NCI-H146 treated with DMSO at 0.1 percent for 48 hours (cell line): ENCODE measurements around the gene RAD50.

Experiments
- DNase-seq: peaks from one replicate; lab custom pipeline; 2025; ENCODE audit not compliant: unreplicated experiment; lab: John Stamatoyannopoulos, UW

Gene RAD50

DNA sequence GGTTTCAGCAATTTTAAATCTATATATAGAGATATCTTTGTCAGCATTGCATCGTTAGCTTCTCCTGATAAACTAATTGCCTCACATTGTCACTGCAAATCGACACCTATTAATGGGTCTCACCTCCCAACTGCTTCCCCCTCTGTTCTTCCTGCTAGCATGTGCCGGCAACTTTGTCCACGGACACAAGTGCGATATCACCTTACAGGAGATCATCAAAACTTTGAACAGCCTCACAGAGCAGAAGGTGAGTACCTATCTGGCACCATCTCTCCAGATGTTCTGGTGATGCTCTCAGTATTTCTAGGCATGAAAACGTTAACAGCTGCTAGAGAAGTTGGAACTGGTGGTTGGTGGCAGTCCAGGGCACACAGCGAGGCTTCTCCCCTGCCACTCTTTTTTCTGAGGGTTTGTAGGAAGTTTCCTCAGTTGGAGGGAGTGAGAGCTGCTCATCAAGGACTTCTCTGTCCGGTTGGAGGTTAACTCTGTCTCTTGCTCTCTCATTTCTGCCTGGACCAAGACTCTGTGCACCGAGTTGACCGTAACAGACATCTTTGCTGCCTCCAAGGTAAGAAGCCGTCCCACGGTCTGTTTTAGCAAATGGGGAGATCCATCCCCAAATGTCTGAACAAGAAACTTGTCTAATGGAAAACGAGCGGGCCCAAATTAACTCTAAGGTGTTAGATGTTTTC, 117.3 kb downstream of the RAD50 start, which contains the start of gene IL4:
Gene IL4 (plus strand): TSS at position 51 of the 692 bp plus-strand sequence. CDS start 62 bp downstream, at position 113.
- DNase-seq = no peak

DNA sequence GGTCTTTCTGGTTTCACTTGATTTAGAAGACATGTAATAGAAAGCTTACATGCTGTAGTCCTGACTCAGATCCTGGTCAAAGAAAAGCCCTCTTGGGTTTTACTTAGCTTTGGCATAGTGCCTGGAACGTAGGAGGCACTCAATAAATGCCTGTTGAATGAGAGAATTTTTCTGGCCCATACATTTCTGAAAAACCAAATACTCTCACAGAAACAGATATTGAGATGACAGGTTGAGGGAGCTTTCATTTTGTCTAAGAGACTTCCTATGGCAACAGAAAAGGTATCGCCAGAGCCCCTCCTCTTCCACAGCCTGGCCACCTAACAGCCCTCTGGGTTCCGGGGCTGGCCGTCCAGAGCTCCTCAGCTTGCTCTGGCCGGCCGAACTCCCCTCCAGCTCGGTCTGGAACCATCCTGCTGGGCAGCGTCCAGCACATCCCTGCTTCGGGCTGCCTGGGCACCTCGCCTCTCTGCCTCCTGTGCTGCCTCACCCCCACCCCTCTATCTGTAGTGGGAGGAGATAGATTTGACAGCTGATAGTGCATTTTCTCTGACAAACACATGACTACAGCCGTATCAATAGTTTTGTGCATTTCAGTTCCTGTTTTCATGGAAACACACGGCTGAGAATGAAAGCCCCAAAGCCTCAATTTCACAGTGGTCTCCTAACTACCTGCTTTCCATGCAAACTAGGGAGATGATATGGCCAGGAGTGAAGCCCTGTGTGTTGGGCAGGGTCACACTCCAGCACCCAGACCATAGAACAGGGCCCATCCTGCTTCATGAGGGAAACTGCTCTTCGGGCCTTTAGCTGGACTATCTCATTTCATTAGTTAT, 118.1 kb downstream of the RAD50 start:
- DNase-seq = no peak

DNA sequence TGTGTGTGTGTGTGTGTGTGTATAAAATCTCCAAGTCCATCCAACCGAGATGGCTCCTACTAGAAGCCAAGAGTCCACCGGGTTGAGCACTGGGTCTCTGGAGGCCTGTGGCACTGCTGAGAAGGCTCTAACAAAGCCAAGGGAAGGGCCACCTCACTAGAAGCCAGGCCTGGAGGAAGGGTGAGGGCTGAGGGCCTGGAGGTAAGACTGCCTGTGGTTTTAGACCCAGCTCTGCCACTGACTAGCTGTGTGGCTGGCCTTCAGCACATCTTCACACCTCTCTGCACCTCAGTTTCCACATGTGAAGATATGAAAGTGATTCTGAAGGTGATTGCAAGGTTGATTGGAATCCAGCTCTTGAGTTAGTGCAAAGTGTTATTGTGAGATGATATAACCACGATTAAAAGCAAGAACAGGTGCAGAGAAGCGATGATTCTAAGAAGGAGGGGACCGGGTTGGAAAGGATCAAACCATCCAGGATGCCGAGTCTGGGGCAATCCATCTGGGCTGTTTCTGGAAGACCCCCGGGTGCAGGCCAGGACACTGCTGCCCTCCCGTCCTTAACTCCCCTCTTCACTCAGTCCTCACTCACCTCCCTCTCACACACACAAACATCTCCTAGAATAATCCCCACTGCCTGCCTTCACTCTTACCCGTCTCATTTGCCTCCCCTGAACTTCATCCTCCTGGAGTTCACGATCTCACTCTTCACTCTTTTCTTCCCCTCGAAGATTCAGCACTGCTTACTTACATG, 119.3 kb downstream of the RAD50 start:
- DNase-seq = no peak

DNA sequence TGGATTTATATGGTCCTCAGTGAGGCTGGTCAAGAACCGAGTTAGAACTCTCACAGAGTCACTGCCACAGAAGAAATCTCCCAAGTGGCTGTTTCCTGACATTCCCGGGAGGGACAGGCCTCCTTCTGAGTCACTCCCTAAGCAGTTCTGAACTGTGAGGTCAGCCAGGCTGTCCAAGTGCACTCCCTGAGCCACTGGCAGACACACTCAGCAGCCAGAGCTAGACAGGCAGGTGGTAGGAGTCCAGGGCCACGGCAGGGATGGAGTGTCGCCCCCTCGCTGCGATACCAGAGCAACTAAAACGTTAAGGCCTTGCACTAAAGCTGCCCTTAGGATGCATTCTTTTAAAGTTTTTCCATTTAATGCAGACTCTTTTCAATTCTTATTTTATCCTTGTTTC, 120.4 kb downstream of the RAD50 start:
- DNase-seq = no peak

DNA sequence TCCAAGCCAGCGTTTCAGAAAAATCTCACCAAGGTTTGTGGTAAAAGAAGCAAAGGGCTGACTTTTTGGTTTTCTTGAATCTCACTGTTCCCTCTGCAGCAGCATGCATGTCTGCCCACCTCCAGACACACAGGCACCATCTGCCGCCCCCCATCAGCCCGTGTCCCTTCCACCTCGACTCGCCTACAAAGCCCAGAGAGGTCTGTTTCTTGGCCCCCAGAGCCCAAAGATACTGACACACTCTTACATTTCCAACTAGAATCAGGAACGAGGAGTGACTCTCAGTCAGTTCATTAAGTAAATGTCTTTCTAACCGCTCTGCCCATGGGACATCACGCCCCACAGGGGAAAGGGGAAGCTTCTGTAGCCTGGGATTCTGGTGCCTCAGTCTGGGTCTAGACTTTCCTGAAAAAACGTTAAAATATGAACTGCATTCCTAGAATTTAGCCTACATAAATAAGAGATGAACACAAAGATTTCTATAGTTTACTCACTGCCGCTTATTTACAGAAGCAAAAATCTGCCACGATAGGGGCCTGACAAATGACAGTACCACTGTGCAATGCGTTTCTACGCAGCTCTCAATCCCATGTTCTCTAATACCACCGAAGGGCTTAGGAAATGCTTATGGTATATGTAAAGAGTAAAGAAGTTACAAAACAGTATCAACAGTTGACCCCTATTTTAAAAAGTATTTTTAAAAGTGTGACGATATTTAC, 121.1 kb downstream of the RAD50 start:
- no peak for DNase-seq

DNA sequence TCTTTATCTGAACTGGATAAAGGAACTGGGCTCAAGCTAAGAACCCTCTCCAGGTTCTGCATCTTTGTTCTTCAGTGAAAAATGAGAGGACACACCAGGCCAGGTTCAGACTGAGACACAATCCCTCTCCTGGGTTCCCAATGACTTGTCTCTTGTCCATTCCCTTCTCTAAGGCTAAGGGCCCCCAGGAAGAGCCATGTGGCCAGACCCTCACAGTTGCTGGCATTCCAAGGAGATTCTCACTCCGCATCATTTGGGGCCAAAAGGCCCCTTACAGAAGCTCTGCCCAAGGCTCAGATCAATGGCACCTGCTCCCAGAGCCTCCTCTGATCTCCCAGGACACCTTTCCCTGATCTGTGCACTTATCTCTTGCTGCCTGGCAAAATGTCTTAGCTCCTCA, 122.0 kb downstream of the RAD50 start:
- DNase-seq = no peak

DNA sequence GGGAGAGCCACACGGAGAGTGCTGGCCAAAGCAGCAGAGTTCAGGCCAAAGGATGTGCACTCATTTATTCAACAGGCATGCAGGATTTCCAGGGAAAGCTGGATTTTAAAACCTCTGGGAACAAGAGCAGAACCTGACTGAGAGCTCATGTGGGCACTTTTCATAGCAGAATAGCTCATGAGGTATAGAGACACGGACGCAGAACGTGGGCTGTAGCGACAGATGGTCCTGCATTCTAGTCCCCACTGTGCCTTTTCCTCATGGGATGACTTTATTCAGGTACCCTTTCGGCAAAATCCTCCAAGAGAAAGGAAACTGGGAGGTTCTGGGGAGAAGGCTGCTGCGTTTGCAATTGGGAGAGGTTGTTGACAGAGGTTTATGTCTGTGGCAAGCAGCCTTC, 122.4 kb downstream of the RAD50 start:
- no peak for DNase-seq

DNA sequence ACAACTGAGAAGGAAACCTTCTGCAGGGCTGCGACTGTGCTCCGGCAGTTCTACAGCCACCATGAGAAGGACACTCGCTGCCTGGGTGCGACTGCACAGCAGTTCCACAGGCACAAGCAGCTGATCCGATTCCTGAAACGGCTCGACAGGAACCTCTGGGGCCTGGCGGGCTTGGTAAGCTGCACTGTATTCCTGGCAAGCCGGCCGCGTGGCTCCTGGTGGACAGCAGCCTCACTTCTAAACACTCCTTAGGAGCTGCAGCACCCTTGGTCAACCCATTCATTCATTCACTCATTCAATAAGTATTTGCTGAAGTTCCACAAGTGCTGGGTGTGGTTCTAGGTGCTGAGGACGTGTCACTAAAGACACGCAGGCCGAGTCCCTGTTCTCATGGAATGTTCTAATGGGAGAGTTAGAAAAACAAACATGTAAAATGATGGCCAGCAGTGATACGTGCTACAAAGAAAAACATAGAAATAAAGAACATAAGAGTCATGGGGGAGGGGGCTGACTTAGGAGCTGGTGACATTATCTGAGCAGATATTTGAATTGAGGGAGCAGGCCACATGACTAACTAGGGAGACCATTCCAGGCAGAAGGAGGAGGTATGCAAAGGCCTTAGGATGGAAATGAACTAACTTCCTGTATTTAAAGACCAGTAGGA, 123.1 kb downstream of the RAD50 start:
- DNase-seq = no peak

DNA sequence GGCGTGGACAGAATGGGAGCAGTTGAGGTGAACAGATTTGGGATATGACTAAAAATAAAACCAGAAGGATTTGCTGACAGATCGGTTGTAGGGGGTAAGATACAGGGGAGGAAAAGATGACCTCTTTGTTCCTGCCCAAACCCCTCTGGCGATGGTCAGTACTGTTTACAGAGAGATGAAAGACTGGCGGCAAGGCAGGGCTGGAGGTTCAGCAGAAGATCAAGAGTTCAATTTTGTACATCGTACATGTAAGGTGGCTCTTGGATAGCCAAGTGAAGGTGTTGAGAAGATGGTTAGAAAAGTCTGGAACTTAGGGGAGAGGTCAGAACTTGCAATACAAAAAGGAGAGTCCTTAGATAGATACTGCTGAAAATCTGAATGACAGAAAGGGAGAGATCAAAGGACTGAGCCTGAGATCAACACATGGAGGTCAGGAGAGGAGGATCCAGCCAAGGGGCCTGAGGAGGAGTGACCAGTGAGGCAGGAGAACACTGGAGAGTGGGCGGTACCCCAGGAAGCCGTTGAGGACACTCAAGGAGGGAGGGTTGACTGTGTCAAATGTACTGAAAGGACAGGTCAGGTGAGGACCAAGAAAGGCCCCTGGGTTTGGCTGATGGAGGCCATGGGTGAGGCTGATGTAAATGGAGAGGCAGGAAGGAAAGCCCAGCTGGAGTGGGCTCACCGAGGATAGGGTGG, 124.2 kb downstream of the RAD50 start:
- no peak for DNase-seq

DNA sequence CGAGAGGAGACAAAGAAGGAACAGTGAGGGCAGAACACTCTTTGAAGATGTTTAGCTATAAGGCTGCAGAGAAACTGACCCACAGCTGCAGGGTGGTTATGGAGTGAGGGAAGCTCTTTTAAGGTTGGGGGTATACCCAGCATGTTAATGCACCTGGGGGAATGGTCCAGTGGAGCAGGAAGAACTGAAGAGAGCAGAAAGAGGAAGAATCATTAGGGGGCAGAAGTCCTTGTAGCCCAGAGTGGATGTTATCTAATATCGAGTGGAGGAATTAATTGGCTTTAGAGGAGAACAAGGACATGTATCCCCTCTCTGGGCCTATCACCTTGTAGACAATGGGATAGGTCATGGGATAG, 124.7 kb downstream of the RAD50 start:
- DNase-seq = no peak

DNA sequence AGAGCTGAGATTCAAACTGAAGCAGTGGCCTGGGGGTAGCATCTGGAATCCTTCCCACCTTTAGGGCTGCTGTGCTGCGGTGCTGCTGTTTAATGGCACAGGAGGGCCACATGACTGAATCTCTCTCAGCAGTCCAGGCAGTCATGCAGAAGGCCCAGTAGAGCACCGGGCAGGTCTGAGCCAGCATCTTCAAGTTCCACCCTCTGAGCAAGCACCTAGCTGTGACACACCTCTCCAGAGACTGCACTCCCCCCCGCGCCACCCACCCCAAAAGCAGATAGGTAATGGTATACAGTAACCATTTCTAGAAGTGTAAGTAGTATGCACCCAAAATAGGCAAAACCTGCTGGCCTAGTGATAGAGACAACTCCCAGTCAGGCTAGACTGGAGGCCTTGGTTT, 125.2 kb downstream of the RAD50 start:
- no peak for DNase-seq

DNA sequence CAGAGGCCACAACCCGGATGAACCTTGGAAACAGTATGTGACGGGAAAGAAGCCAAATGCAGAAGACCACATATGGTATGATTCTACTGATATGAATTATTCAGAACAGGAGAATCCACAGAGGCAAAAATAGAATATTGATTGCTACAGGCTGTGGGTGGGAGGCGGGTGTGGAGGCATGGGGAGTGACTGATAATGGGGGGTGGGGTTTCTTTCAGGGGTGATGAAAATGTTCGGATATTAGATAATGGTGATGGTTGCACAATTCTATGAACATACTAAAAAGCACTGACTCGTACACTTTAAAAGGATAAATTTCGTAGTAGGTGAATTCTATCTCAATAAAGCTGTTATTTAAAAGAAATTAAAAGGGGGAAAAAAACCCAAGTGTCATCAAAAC, 127.7 kb downstream of the RAD50 start:
- DNase-seq = no peak

DNA sequence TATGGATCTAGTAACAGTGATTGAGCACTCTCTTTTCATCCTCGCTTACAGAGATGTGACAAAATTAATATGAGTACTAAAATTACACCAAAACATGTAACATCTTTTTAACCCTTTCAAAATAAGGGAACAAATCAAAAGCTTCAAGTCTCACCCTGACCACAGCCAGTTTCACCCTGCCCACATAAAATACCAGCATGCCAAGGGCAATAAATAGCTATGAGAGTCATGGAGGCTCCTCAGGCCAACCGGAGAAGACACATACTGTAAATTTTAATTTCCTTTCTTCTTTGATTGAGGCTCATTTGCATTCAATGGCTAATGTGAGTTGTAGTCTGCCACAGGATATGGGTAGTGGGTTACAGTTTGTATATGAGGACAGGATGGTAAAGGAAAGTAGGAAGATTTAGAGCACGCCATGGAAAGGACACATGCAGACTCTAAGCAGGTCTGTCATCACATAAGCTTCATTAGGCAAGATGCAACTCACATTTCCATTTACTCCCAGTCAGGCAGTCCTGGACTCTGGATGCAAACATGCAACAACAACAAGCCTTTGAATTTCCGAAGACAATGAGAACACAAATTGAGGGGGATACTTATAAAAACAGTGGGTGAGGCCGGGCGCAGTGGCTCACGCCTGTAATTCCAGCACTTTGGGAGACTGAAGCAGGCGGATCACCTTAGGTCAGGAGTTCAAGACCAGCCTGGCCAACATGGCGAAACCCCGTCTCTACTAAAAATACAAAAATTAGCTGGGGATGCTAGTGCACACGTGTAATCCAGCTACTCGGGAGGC, 128.3 kb downstream of the RAD50 start:
- DNase-seq = no peak

DNA sequence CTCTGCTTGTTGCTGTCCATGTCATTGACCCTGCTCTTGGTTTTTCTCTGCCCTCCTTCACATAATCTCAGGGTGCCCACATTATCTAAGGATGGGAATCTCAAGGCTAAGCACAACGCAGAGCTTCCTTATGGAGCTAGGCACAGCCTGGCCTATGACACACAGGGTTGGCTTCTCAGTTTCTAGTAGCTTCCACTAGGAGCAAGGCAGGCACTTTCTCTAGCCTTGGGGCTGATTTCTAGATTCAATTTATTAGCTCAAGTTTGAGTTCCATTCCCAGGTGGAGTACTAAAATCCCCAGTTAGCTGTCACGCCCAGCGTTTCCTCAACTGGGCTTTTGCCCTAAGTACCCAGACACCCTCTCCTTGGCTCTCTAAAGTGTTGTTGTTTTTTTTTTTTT, 129.4 kb downstream of the RAD50 start:
- no peak for DNase-seq

DNA sequence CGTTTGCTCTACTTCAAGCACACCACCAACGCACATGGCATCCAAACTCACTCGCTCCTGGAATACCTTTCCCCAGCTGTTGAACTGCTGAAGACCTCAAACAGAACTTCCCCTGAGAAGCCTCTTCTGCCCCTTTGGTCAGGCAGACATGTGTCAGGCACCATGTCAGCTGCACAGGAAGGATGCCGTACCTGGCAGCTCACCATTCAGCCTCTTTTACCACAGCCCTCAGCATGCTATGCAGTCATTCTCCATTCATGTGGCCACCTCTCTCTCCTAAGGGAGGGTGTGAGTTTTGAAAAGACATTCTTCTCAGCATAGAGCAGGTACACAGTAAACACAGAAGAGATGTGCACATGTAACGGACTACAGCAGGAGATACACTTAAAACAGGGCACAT, 131.2 kb downstream of the RAD50 start:
- no peak for DNase-seq

DNA sequence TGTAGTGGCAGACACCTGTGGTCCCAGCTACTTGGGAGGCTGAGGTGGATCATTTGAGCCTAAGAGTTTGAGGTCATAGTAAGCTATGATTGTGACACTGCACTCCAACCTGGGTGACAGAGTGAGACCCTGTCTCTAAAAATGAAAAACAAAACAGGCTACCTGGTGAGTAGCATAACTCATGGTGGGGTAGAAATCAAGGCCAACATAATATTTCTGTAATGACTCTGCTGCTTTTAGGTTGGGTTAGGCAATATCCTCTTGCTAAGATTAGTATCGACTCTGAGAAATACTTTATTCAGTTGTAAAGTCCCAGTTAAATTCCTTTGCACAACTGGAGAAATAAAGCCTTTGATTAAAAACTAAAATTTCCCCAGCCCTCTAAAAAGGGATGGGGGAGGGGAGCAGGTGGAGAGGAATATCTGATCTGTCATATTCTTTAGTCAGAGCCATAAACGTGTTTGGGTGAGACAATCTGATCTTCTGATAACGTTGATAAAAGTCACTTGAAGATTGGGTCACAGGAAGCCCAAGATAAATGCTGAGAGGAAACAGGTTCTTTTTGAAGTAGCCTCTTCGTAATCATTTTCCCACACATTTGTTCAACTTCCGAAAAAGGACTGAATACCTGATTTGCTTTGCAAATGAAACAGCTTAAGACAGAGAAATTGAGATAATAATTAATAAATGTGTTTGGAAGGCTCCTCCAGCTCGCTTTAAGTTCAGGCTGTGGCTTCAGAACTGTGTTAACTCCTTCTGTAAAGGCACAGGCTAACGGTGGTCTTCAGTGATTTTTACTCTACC, 132.0 kb downstream of the RAD50 start:
- DNase-seq = no peak

DNA sequence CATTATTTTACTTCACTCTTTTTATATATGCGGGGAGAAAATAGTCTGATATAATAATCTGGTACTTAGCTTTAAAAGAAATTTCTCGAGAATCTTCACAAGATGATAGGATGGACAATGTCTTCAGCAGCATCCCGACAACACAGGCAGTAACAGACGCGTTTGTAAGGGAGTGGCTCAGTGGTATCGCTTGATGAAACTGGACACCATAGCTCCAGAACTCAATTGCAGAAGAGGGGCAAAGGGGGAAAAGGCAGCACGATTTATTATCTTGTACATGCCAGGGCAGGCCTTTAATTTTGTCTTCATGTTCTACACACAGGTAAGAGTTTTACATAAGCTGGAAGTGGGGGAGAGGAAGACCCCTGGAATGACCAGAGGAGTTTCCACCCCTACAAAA, 132.7 kb downstream of the RAD50 start:
- no peak for DNase-seq

DNA sequence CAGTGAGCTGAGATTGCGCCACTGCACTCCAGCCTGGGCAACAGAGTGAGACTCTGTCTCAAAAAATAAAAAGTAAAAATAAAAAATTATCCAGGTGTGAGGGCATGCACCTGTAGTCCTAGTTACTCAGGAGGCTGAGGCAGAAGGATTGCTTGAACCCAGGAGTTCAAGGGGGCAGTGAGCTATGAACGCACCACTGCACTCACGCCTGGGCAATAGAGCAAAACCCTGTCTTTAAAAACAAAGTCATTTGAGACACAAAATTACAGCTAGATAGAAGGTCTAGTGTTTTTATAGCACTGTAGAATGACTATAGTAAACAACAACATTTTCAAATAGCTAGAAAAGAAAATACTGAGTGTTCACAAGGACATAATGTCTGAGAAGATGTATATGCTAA, 133.4 kb downstream of the RAD50 start:
- no peak for DNase-seq
